Spleen (tissue), 7 donors: ENCODE data around the gene DNAJB4.

Experiments
- CTCF ChIP-seq, 11 experiments: fragments of 200-600 bp in 7 of 11; fragments of 450-650 bp in 4 of 11; sonication (generic) in 4 of 11; IDR thresholded peaks in 8 of 11; conservative IDR thresholded peaks in 3 of 11; 1 replicate in 7 of 11; 2 replicates in 4 of 11; pipeline versions ENCODE4 v1.4.0 to v1.8.0; 2016 to 2021; ENCODE audit warnings: antibody characterized with exemption in 11 of 11, inconsistent platforms in 4 of 11, mild to moderate bottlenecking in 1 of 11
- POLR2A ChIP-seq, 3 donors: fragments of 450-650 bp; IDR thresholded peaks; one replicate each; pipeline ENCODE4 v1.5.1; 2017; ENCODE audit warnings: antibody characterized with exemption in 3 of 3, mild to moderate bottlenecking in 1 of 3
- POLR2AphosphoS5 ChIP-seq, 3 donors: sonication (generic); formaldehyde crosslinking; IDR thresholded peaks; one replicate each; pipeline ENCODE4 v1.5.1; 2017; ENCODE audit warnings: antibody characterized with exemption in 3 of 3
- donor health status: DM: no; HTN: no; CAD: no; lungs with moderate emphysema.
- donor health status: DM: no; HTN: no; CAD: no.
- donor health status: DM: no; HTN: no; CAD: no.

- TF ChIP-seq POLR2AphosphoS5 (IDR thresholded peaks at IDR 0.05): no peak
- TF ChIP-seq POLR2A (IDR thresholded peaks at IDR 0.05): no peak
- no peak for TF ChIP-seq CTCF (IDR thresholded peaks at IDR 0.05 in 8 of 11, conservative IDR thresholded peaks at IDR 0.05 in 3 of 11)
Measured at GRCh38 chr1:78005448-78005722, 646 bp downstream of the DNAJB4 start.
